ENCODE measurements around the gene GPATCH8.

GPATCH8 gene

DNA sequence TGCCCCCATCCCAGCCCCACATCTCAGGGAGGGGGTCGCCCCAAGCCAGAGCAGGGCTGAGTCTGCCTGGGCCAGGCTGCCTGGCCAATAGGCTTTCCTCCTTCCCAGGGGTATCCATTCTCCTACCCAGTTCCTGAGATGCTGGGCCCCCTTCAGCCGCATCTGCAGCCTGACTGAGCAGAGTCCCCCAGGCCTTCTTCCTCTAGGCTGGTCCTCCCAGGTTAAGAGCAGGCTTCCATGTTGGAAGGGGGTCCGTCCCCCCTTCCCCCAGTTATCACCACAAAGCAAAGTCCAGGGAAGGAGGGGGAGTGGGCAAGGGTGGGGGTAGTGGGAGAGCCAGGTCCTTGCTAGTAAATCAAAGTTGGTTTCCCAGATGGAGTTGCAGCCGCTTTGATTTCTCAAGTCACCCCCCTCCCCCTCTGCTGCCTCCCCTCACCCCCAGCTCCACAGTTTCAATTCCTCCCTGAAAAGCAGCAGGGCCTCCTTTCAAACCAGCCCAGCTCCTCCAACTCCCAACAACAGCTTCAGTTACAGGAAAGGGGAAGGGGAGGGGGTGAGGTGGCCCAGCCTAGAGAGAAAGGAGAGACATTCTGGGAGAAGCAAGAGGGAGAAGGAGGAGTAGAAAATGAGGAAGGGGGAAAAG is 44.5 kb upstream of the GPATCH8 start:
- no peak overlapping the region for H3K23ac ChIP-seq (ENCODE audit: low read length)
- WGBS (ENCODE audit: extremely low coverage, insufficient coverage, insufficient read length) = no CpG with 5 or more reads among the region's 4 CpGs
- peak overlapping the region; percentile 96 for H4K91ac ChIP-seq (ENCODE audit: low read depth, low read length)
- no peak overlapping the region for H3K4me3 ChIP-seq (ENCODE audit: low read depth, low read length)
- no peaks in the 10 kb centered on the region for H3K9me3 ChIP-seq (ENCODE audit: insufficient read depth, low read depth, low read length)
- H2BK12ac ChIP-seq (ENCODE audit: low read length) = peak overlapping the region; percentile 90
- H2BK5ac ChIP-seq (ENCODE audit: low read depth, low read length, poor library complexity) = peak overlapping the region; percentile 76
- peaks cover 4% of the 10 kb centered on the region for H3K79me2 ChIP-seq (ENCODE audit: control insufficient read depth, insufficient read depth, low read length, poor library complexity)
- no peak for DNase-seq
- H3K79me1 ChIP-seq (ENCODE audit: low read length) = peaks cover 30% of the 10 kb centered on the region
- no peak overlapping the region for H3K9ac ChIP-seq (ENCODE audit: low read length)
- H4K12ac ChIP-seq (ENCODE audit: low read depth, low read length) = peak overlapping the region; percentile 61
- peak overlapping the region; percentile 86 for H2BK120ac ChIP-seq (ENCODE audit: insufficient read depth, low read length, poor library complexity)
- H4K8ac ChIP-seq (ENCODE audit: low read depth, low read length) = peak overlapping the region; percentile 66
- H2AFZ ChIP-seq (ENCODE audit: insufficient read depth, low read length, poor library complexity) = peak overlapping the region; percentile 48
- peak overlapping the region; percentile 97 for H2AK5ac ChIP-seq (ENCODE audit: low read length)
- peak overlapping the region; percentile 51 for H3K18ac ChIP-seq (ENCODE audit: low read length)
- H3K27ac ChIP-seq (ENCODE audit: low read depth, low read length) = no peak overlapping the region
- peak overlapping the region; percentile 85 for H3K14ac ChIP-seq (ENCODE audit: low read length)
- peaks cover 27 to 39% of the 10 kb centered on the region in 2 experiments for H3K4me1 ChIP-seq (ENCODE audit: control insufficient read depth in 1 of 2, insufficient read depth in 2 of 2, low read length in 2 of 2)
- H3K4me2 ChIP-seq (ENCODE audit: low read length) = no peak overlapping the region
- no peaks in the 10 kb centered on the region for H3K36me3 ChIP-seq (ENCODE audit: control insufficient read depth in 1 of 2, insufficient read depth in 2 of 2, low read length in 2 of 2)
- H3K27me3 ChIP-seq (ENCODE audit: insufficient read depth, low read length) = no peaks in the 10 kb centered on the region
- H3K4ac ChIP-seq (ENCODE audit: low read depth, low read length) = peak overlapping the region; percentile 96

DNA sequence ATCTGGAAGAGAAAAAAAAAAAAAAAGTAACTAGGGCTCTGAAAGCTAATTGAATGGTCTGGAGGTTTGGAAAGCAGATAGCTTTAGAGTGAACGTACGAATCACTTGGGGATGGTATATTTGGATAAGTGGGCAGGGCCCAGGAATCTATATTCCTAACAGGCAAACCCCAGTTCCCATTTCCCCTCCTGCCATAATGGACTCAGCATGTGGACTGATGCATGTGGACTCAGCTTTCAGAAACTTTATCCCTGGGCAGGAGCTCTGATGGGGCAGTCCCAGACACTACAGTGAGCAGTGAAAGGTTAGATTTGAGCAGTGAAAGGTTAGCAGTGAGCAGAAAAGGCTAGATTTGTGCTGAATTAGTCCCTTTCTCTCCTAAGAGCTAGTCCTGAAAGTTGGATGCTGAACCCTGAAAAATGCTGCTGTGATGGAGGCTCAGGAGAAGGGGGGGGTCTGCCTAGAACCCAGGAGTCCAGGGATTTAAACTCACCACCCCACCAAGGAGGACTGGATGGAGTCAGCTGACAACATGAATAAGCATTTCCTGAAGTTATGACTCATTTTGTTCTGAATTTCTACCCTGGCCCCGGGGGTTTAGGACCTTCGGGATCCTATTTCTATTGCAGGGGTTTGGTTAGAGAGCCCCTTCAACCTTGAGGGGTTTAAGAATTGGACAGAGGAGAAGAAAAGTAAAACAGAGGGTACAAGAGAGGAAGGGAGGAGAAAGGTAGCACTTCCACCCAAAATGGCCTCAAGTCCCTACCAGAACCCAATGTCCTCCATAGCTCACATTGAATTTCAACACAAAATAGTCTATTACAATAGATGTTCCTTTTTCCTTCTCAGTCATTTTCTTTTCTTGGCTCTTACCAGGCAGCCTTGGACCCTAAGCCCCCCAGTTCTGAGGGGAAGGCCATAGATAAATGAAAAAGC is 43.7 kb upstream of the GPATCH8 start:
- Histone ChIP-seq H4K91ac (ENCODE audit: low read depth, low read length) (peak overlapping the region; percentile 96), H3K79me2 (ENCODE audit: control insufficient read depth, insufficient read depth, low read length, poor library complexity) (peaks cover 6% of the 10 kb centered on the region)
- no CpG with 5 or more reads among the region's 4 CpGs for WGBS (ENCODE audit: extremely low coverage, insufficient coverage, insufficient read length)

DNA sequence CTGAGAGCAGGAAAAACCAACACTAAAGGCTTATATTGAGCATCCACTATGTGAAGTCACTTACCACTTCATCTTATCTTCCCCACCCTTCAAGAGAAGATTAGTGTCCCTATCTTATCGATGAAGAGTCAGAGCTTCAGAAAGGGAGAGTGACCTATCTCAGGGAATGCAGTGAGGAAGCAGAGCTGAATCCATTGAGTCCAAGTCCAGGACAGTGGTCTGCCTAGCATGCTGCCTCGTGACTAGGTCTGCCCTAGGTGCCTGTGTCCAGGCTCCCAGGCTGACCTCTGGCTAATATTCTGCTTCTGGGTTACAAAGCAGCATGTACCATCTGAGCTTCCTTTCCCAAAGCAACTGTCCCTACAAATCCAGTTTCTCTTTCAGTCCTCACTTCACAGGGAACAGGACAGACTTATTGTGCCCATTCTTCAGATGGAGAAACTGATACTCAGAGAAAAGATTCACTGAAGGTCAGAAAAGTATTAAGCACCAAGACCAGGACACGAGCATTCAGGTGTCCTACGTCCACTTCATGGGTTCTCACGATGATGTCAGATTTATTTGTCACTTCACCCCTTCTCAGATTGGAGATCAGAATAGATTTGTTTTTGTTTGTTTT is 40.8 kb upstream of the GPATCH8 start:
- H4K8ac ChIP-seq (ENCODE audit: low read depth, low read length) = peak overlapping the region; percentile 6
- H3K4me3 ChIP-seq (ENCODE audit: low read depth, low read length) = no peak overlapping the region
- no CpG with 5 or more reads among the region's 5 CpGs for WGBS (ENCODE audit: extremely low coverage, insufficient coverage, insufficient read length)
- H3K9me3 ChIP-seq (ENCODE audit: insufficient read depth, low read depth, low read length) = no peaks in the 10 kb centered on the region
- peak overlapping the region; percentile 99 for H3K27ac ChIP-seq (ENCODE audit: low read depth, low read length)
- H3K4me2 ChIP-seq (ENCODE audit: low read length) = peak overlapping the region; percentile 8
- peaks cover 40% of the 10 kb centered on the region for H3K79me1 ChIP-seq (ENCODE audit: low read length)
- H3K23ac ChIP-seq (ENCODE audit: low read length) = no peak overlapping the region
- H4K91ac ChIP-seq (ENCODE audit: low read depth, low read length) = peak overlapping the region; percentile 65
- peak overlapping the region; percentile 12 for H3K14ac ChIP-seq (ENCODE audit: low read length)
- peaks cover 6% of the 10 kb centered on the region for H3K79me2 ChIP-seq (ENCODE audit: control insufficient read depth, insufficient read depth, low read length, poor library complexity)
- H2AK5ac ChIP-seq (ENCODE audit: low read length) = peak overlapping the region; percentile 50
- peaks cover 39 to 59% of the 10 kb centered on the region in 2 experiments for H3K4me1 ChIP-seq (ENCODE audit: control insufficient read depth in 1 of 2, insufficient read depth in 2 of 2, low read length in 2 of 2)
- DNase-seq = no peak
- peak overlapping the region; percentile 53 for H2BK12ac ChIP-seq (ENCODE audit: low read length)
- peak overlapping the region; percentile 29 for H2BK5ac ChIP-seq (ENCODE audit: low read depth, low read length, poor library complexity)
- H2BK120ac ChIP-seq (ENCODE audit: insufficient read depth, low read length, poor library complexity) = peak overlapping the region; percentile 64
- H3K9ac ChIP-seq (ENCODE audit: low read length) = no peak overlapping the region
- no peaks in the 10 kb centered on the region for H3K36me3 ChIP-seq (ENCODE audit: control insufficient read depth in 1 of 2, insufficient read depth in 2 of 2, low read length in 2 of 2)
- H4K12ac ChIP-seq (ENCODE audit: low read depth, low read length) = no peak overlapping the region
- no peak overlapping the region for H3K4ac ChIP-seq (ENCODE audit: low read depth, low read length)
- no peak overlapping the region for H2AFZ ChIP-seq (ENCODE audit: insufficient read depth, low read length, poor library complexity)
- H3K18ac ChIP-seq (ENCODE audit: low read length) = no peak overlapping the region
- H3K27me3 ChIP-seq (ENCODE audit: insufficient read depth, low read length) = no peaks in the 10 kb centered on the region

More for the DNA sequence above, 43.7 kb upstream of the GPATCH8 start:
- Histone ChIP-seq H3K4ac (ENCODE audit: low read depth, low read length) (peak overlapping the region; percentile 96), H3K4me1 (ENCODE audit: control insufficient read depth in 1 of 2, insufficient read depth in 2 of 2, low read length in 2 of 2) (peaks cover 30 to 45% of the 10 kb centered on the region in 2 experiments), H3K27ac (ENCODE audit: low read depth, low read length) (peak overlapping the region; percentile 57), H4K12ac (ENCODE audit: low read depth, low read length) (no peak overlapping the region), H3K18ac (ENCODE audit: low read length) (peak overlapping the region; percentile 51), H3K14ac (ENCODE audit: low read length) (peak overlapping the region; percentile 85), H2AFZ (ENCODE audit: insufficient read depth, low read length, poor library complexity) (peak overlapping the region; percentile 3), H3K36me3 (ENCODE audit: control insufficient read depth in 1 of 2, insufficient read depth in 2 of 2, low read length in 2 of 2) (no peaks in the 10 kb centered on the region), H3K23ac (ENCODE audit: low read length) (no peak overlapping the region), H3K9ac (ENCODE audit: low read length) (no peak overlapping the region), H3K9me3 (ENCODE audit: insufficient read depth, low read depth, low read length) (no peaks in the 10 kb centered on the region), H2BK5ac (ENCODE audit: low read depth, low read length, poor library complexity) (peak overlapping the region; percentile 76), H3K4me3 (ENCODE audit: low read depth, low read length) (no peak overlapping the region), H4K8ac (ENCODE audit: low read depth, low read length) (peak overlapping the region; percentile 66), H3K4me2 (ENCODE audit: low read length) (no peak overlapping the region), H2BK120ac (ENCODE audit: insufficient read depth, low read length, poor library complexity) (peak overlapping the region; percentile 86), H2BK12ac (ENCODE audit: low read length) (peak overlapping the region; percentile 90), H3K27me3 (ENCODE audit: insufficient read depth, low read length) (no peaks in the 10 kb centered on the region), H3K79me1 (ENCODE audit: low read length) (peaks cover 33% of the 10 kb centered on the region), H2AK5ac (ENCODE audit: low read length) (peak overlapping the region; percentile 97)
- peak in 1 of 2 donors; percentile 29 for DNase-seq

DNA sequence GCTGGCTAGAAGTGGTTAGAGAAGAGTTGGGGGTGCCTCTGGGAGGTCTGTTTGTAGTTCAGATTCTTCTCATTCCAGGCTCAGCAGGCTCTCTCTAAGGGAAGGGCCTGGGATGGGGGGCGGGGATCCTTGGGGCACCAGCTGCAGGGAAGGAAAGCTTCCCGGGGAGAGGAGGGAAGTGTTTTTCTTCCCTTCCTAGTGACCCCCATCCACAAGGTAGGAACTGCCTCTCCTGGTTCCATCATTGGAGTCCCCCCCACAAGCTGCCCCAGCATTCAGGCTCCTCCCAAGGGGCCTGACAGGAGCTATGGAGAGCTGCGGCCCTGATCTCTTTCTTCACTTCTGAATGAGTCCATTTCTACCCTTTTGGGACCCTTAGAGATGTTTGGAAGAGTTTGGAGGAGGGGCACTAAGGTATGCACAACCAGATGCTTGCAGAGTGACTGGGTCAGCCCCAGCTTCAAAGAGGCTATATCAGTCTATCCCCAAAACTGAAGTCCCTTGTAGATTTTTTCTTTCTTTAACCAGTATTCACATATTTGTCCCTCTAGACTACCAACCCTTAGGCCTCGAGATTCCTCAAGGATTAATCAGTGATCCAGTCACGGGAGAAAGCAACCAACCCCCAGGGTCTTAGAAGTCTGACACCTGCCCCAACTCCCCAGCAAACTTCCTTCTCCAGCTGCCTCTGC is 40.2 kb upstream of the GPATCH8 start:
- peak overlapping the region; percentile 80 for H4K8ac ChIP-seq (ENCODE audit: low read depth, low read length)
- no peaks in the 10 kb centered on the region for H3K9me3 ChIP-seq (ENCODE audit: insufficient read depth, low read depth, low read length)
- H4K12ac ChIP-seq (ENCODE audit: low read depth, low read length) = peak overlapping the region; percentile 49
- no peaks in the 10 kb centered on the region for H3K36me3 ChIP-seq (ENCODE audit: control insufficient read depth in 1 of 2, insufficient read depth in 2 of 2, low read length in 2 of 2)
- no peak overlapping the region for H3K18ac ChIP-seq (ENCODE audit: low read length)
- no peak overlapping the region for H3K4me3 ChIP-seq (ENCODE audit: low read depth, low read length)
- no peak overlapping the region for H3K23ac ChIP-seq (ENCODE audit: low read length)
- H3K9ac ChIP-seq (ENCODE audit: low read length) = no peak overlapping the region
- no peak overlapping the region for H2AK5ac ChIP-seq (ENCODE audit: low read length)
- DNase-seq = peak; percentile 90 to 97
- peaks cover 38 to 58% of the 10 kb centered on the region in 2 experiments for H3K4me1 ChIP-seq (ENCODE audit: control insufficient read depth in 1 of 2, insufficient read depth in 2 of 2, low read length in 2 of 2)
- H2BK12ac ChIP-seq (ENCODE audit: low read length) = peak overlapping the region; percentile 69
- no peak overlapping the region for H2AFZ ChIP-seq (ENCODE audit: insufficient read depth, low read length, poor library complexity)
- peaks cover 39% of the 10 kb centered on the region for H3K79me1 ChIP-seq (ENCODE audit: low read length)
- H2BK120ac ChIP-seq (ENCODE audit: insufficient read depth, low read length, poor library complexity) = peak overlapping the region; percentile 91
- peak overlapping the region; percentile 99 for H3K27ac ChIP-seq (ENCODE audit: low read depth, low read length)
- WGBS (ENCODE audit: extremely low coverage, insufficient coverage, insufficient read length) = no CpG with 5 or more reads among the region's 5 CpGs
- peak overlapping the region; percentile 87 for H2BK5ac ChIP-seq (ENCODE audit: low read depth, low read length, poor library complexity)
- H3K79me2 ChIP-seq (ENCODE audit: control insufficient read depth, insufficient read depth, low read length, poor library complexity) = peaks cover 6% of the 10 kb centered on the region
- peak overlapping the region; percentile 97 for H4K91ac ChIP-seq (ENCODE audit: low read depth, low read length)
- peak overlapping the region; percentile 11 for H3K4ac ChIP-seq (ENCODE audit: low read depth, low read length)
- H3K14ac ChIP-seq (ENCODE audit: low read length) = peak overlapping the region; percentile 10
- H3K27me3 ChIP-seq (ENCODE audit: insufficient read depth, low read length) = no peaks in the 10 kb centered on the region
- H3K4me2 ChIP-seq (ENCODE audit: low read length) = peak overlapping the region; percentile 67

Measured in trophoblast cell (in vitro differentiated cells and primary cell).